Fibroblast of pulmonary artery (primary cell): Measurements from ENCODE around the gene MTERF4.

Experiments
- DNase-seq: peaks from one replicate; pipeline ENCODE4 v3.0.0-alpha.2; 2010; ENCODE audit warnings: low read depth
- H3K4me3 ChIP-seq: replicated peaks from 2 replicates; pipeline ENCODE4 v1.5.1; 2011; ENCODE audit warnings: low read depth, mild to moderate bottlenecking, control low read depth, low read length, moderate library complexity
- CTCF ChIP-seq: IDR thresholded peaks from 2 replicates; pipeline ENCODE4 v1.5.1; 2011; ENCODE audit warnings: mild to moderate bottlenecking, control low read depth, low read length, inconsistent platforms; ENCODE audit errors: missing control alignments

The MTERF4 gene

GRCh38 chr2:241052677-241053360 lies 49.3 kb downstream of the MTERF4 start:
- TF ChIP-seq CTCF = no peak

GRCh38 chr2:241051578-241052487 lies 50.3 kb downstream of the MTERF4 start:
- TF ChIP-seq CTCF = no peak
- no peak overlapping the region for H3K4me3 ChIP-seq
- DNase-seq = no peak

More at GRCh38 chr2:241052677-241053360, 49.3 kb downstream of the MTERF4 start:
- DNase-seq = no peak
- no peak overlapping the region for H3K4me3 ChIP-seq

GRCh38 chr2:241050624-241051577 lies 51.2 kb downstream of the MTERF4 start:
- TF ChIP-seq CTCF = no peak
- DNase-seq = no peak
- no peak overlapping the region for H3K4me3 ChIP-seq

GRCh38 chr2:241049739-241050623 lies 52.1 kb downstream of the MTERF4 start:
- no peak for TF ChIP-seq CTCF
- DNase-seq = peak; percentile 32
- H3K4me3 ChIP-seq = no peak overlapping the region

GRCh38 chr2:241048949-241049343 lies 53.1 kb downstream of the MTERF4 start:
- TF ChIP-seq CTCF = no peak
- H3K4me3 ChIP-seq = no peak overlapping the region
- DNase-seq = no peak
